ENCODE measurements around the gene GRIK3.
"Not testable (repeated sequence)": the region's sequence is repeated elsewhere in the genome, so short reads cannot be mapped to it uniquely, and the experiment has no call there.

GRIK3 gene

DNA sequence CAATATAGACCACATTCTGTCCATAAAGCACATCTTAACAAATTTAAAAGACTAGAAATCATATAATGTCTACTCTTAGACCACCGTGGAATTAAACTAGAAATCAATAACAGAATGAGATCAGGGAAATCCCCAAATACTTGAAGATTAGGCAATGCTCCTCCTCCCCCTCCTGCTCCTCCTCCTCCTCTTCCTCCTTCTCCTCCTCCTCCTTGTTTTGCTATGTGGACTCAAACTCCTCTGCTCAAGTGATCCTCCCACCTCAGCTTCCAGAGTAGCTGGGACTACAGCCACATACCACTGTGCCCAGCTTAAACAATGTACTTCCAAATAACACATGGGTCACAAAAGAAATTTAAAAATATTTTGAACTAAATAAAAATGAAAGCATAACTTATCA, 134.2 kb downstream of the GRIK3 start:
- no peak for DNase-seq

DNA sequence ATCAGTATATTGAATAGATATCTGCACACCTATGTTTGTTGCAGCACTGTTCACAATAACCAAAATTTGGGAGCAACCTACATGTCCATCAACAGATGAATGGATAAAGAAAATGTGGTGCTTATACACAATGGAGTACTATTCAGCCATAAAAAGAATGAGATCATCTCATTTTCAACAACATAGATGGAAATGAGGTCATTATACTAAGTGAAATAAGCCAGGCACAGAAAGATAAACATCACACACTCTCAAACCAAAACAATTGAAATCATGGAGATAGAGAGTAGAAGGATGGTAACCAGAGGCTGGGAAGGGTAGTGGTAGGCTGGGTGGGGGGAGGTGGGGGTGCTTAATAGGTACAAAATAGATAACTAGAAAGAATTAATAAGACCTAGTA, 136.5 kb downstream of the GRIK3 start:
- not testable (repeated sequence) for DNase-seq

DNA sequence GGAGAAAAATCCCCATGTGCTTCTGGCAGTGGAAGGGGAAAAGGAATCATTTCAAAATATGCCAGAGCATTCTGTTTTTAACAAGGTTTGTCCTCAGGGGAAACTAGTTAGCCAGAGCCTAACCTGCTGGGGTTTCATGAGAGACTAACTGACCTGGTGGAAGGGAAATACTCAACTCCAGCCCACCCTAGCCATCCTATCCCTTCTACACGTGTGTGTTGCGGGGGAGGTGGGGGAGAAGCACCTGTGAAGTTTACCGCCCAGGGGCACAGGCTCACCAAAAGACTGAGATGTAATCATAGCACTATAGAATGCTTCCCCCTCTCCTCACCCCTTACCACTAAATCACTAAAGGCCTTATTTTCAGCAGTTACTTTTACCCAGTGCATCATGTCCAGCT, 139.5 kb downstream of the GRIK3 start:
- DNase-seq, result no peak

DNA sequence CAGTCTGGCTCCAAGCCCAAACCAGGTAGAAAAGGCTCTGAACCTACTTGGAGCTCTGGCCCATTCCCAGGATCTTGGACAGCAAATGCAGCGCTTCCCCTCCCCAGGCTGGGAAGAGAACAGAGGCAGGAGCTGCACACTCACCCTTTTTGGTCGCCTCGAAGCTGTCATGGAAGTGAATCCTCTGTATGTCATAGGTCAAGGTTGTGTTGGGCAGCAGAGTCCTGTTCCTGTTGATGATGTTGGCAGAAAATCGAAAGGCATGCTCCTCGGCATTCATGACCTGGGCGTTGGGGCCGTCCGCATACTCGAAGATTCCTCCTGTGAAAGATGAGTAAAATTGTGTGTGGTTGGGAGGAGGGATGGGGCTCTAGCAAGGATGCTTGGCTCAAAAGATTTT, 143.5 kb downstream of the GRIK3 start:
- DNase-seq, result no peak

DNA sequence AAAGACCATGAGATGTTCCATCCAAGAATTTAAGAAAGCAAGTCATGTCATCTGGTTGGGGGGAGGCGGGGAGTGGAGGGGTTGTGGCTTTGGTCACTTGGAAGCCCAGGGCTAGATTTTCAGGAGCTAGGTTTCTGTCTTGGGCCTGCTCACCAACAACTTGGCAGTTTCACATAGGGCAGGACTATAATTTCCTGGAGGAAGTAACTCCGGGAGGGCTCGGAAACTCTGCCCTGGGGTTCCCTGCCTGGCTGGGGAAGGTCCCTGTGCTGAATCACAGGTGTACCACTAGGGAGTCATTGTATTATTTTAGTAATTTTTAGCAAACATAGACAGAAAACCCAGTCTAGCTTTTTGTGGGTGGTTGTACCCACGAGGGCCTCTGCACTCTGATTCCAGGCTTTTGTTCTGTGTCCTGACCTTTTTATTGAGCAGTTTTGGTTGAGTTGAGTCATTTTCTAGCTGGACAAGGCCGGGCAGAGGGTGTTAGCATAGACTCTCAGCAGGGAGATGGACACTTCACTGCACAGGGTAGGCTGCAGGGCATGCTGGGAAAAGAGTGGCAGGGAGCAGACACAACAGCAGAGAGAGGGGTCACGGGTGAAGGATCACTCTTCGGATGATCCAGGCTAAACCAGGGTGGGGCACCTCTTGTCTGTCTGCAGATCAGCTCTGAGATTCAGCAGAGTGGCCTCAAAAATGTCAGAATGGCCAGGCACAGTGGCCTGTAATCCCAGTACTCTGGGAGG, 144.7 kb downstream of the GRIK3 start:
- DNase-seq, result no peak

DNA sequence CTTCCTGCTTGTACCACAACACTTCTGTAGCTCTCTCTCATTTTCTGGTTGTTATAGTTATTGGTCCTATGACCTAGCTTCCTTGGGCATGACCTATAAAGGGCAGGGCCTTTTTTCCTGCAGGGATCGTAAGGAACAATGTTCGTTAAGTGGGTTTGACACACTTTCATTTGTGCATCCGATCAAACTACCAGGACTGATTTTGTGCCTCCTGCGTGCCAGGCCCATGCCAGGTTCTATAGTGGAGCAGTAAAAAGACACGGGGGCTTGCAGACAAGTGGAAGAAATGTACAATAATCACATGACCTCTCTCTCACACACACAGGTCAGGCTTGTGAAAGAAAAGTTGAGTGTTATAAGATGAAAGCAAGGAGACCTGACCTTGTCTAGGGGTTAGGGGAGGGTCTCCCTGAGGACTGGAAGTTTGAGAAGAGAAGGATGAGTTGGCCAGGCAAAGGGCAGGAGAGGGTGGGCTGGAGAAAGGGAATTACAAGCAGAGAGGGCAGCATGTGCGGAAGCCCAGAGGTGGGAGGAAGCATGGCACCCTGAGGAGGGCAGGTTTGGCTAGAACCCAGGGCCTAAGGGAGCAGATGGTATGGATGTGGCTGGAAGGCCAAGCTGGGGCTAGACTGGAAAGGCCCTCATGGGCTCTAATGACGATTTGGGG, 145.4 kb downstream of the GRIK3 start:
- DNase-seq, result no peak

DNA sequence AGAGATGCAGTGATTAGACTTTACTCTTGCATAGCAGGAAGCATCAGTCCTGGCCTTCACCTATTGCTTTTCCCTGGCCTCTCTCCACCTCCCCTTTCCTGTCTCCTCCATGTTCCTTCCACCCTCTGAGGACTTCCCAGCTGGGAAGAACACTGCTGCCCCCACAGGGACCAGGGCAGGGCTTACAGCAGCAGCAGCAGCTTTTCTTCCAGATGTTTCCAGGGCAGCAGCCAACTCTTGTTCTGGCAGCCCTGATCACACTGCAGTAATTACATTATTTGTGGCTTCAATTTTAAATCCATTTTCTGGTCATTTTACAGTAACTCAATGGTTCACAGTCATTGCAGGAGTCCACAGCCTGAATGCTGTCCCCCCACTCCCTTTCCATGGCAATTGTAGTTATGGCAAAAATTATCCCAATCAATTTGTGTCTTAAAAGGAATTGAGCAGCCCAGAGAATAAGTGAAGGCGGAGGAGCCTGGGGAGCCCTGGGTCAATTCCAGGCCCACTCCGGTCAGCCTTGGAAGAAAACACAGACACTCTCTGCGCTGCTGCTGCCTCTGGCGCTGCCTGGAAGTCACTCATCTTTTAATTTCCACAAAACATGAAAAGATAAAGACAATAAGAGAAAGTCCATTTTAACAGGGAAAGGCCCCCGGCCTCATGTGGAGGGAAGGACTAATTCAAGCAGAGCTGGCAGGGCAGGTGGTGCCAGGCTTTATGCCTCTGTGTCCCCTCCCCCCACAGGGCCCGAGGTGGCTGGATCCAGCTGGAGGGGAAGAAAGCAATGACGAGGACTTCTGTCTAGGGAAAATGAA, 148.6 kb downstream of the GRIK3 start:
- no peak for DNase-seq

DNA sequence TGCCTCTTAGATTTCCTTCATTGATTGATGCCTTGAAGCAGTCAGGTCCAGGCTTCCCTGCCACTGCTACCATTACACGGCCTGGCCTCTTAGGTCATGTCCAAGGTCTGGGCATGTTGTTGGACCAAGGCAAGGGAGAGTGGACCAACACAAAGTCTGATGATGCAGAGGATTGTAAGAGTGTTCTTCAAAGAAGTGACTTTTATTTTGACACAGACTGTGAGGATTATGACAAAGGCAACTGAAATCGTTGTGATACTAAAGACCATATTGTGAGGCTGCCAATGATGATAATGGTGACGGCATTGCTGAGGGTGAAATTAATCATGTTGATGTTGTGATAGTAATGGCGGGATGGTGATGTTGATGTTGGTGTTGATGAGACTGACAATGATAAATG, 149.5 kb downstream of the GRIK3 start:
- no peak for DNase-seq

DNA sequence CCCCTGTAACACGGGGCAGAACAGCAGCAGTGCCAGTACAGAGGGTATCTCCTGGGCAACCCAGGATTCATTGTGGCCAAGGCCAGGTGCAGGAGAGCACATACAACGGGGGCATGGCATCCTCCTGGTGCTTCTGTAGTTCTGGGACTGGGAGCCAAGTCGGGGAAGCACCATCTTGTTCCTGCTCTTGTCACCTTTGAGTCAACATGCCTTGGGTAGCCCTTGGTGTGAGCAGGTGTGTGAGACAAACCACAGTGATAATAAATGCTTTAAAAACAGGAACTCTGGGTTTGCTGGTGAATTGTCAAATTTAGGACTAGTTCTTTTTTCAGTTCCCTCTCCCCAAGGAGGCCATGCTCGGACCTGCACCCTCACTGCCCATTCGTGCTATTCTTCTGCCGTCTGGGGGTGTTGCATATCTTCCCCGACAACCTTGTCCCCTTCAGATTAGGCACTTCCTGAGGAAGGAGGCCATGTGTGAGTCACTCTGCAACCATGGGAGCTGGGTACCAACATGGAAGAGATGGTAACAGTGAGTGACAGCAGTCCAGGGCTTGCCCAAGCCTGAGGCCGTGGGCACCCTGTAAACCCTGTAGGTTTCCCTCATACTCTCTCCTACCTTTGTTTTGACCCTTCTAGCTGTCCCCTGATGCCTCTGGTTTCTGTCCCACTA, 150.2 kb downstream of the GRIK3 start:
- no peak for DNase-seq

DNA sequence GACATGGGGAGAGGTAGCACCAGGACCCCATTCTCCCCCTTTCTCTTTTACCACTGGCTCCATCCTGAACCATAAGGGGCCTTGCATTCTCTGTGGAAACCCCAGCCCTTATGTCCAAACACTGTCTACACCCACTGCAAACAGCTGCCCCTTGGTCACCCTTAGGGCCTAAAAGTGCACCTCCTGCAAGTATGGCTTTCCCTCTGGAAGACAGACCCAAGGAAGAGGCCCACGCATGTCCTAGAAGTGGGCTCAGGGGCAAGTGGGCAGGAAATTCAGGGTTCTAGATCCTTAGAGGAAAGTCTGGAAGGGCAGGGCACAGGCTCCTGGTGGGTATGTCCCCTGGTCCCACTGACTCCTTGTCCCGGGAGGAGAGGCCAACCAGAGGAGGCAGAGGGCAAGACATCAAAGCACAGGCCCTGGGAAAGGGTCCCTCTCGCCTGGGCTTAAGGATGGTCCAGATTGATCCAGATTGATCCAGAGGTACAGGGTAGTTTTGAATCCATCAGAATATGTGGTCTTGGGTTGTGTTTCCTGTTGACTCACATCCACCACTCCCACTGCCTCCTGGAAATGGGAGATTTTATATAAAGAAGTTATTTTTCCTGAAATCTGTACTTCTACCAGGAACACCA, 150.9 kb downstream of the GRIK3 start:
- DNase-seq, result no peak

DNA sequence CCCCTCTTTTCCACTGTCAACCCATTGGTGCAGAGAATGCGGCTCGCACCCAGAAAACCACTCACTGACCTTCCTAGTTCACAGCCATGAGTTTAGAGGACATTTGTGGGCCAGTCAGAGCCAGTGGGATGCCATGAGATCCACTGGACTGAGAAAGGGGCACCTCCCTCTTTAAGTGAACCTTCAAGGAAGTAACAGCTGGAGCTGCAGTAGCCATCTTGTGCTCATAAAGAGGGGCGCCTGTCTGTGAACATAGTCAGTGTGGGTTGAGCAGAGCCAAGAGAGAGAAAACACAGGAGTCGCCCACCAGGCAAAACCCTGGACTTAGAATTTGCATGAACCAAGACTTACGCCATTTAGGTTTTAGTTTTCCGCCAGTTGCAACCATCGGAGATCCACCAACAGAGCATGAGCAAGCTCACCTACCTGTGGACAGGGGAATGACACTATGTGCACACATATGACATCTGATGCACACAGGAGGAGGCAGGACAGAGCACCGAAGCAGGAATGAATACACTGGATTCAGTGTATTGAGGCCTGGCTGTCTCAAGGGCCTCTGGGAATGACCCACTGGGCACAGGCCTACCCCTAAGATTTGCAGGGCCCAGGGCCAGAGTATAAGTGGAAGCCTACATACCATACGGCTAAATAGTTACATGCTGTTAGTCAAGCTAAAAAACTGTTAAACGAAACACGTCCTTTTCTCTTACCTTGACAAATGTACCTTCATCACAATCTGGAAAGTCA, 151.6 kb downstream of the GRIK3 start:
- no peak for DNase-seq

DNA sequence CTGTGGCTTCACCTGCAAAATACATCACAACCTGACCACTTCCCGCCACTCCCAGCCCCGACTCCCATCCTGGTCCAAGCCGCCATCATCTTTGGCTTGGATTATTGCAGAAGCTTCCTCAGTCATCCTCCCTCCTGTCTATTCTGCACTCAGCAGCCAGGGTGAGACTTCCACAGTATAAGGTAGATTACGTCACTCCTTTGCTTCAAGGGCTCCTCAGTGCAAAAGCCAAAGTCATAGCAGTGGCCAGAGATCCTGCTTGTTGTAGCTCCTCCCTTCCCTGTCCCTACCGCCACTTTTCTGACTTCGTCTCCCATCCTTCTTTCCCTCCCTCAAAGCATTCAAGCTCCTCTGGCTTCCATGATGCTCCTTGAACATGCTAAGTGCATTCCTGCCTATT, 152.8 kb downstream of the GRIK3 start:
- no peak for DNase-seq

DNA sequence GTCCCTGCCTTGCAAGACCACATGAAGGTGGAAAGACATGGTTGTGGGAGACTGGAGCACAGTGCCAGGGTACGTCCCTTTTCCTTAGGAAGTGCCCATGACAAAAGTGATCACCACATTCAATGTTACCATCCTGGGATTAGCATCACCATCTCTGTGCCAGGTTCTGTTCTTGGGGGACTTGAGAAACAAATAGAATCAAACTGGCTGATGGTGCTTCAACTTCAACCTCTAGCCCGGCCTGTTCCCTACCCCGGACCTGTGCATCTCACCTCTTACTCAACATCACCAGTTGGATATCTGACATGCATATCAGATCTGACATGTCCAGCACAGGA, 153.3 kb downstream of the GRIK3 start:
- DNase-seq, result no peak

DNA sequence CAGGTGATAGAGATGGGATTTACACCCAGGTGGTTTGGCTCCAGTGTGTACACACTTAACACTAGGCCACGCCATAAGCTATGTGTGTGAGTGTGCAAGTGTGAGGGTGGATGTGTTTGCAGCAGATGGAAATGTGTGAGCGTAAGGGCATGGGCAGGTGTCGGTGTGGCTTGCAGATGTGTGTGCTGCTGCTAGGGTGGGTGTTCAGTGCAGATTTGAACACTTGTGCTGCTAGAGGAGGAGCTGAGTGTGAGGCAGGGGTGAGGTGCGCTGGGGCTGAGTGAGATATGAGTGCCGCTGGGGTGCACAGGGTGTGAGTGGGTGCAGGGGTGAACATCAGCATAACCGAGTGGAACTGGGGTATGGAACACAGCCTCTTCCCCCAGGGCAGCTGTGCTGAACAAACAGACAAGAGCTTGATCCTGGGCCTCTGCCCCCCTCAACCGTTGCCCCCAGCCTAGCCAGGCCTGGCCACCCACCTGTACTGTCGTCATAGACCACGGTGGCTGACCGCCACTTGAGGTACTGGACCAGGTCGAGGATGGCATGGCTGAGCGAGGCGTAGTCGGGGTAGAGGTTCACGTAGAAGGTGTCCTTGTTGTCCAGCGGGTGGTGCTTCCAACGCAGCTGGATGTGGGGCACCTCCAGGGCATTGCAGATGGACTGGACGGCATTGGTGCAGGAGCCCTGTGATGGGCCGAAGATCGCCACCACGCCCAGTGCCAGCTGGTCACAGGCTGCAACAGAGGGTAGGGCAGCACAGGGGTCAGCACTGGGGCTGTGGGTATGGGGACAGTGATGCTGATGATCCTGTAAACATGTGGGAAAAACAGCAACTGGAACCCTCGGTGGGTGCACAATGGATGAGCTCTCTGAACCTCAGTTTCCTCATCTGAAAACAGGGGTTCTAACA, 153.9 kb downstream of the GRIK3 start:
- DNase-seq, result no peak

DNA sequence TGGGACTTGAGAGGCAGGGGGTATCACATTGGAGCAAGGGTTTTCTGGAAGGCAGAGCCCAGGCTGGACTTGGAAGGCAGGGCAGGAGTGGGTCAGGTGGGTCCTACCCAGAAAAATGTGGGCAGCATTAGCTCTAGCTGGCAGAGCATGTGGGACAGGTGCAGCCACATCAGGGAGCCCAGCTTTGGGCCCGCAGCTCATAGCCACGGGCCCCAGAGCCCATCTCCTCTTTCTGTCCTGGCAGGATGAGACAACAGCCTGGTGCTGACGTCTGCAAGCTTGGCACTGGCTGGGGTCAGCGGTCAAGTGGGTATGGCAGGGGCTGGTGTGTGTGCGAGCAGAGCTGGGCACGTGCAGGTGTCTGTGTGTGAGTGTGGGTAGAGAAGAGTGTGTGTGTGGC, 154.7 kb downstream of the GRIK3 start:
- no peak for DNase-seq

DNA sequence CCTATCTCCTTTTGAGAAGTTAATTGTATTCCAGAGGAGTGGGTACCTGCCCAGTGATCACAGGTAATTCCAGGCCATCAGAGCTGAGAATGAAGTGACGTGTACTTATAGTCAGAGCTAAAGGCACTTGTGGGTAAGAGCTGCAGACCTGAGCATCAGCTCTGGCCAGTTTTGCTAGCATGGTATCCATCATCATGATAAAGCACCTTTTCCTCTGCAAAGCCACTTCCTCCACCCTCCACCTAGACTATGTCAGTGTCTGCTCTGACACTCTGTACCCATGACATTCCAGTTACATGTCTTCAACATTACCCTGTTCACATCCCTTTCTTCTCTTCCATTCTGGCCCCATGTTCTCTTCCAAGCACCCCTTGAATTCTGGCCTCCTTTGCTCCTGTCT, 157.3 kb downstream of the GRIK3 start:
- no peak for DNase-seq

DNA sequence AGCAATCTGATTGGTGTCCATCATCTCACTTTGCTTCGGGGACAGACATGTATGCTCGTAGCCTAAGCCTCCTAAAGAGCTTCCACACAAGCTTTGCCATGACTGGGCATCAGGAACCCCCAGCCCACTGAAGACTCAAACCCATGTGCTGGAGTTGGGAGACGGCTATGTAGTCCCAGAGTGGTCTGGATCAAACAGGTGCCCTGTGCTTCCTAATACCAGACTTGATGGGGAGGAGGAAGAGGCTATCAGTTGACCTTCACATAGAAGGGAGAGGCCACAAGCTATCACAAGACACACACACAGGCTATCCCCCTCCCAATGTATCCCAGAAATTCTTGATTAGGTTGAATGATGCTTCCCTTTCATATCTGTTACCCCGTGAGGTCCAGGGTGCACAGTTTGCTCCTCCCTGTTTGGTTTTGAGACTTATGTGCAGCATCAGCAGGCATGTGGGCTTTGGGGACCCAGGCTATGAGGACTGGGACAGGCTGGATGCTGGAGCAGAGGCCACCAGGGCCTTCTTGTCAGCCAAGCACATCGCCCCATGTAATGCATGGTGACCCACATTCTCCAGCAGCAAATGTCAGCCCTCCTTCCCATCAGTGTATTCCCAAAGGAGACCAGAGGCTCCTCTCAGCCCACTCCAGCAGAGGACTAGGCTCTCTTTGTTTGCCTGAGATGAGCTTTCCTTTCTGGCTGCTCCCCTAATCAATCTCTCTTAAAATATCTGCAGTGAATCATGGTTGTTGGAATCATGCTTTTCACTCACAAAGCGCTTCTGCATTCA, 159.8 kb downstream of the GRIK3 start:
- DNase-seq, result no peak

DNA sequence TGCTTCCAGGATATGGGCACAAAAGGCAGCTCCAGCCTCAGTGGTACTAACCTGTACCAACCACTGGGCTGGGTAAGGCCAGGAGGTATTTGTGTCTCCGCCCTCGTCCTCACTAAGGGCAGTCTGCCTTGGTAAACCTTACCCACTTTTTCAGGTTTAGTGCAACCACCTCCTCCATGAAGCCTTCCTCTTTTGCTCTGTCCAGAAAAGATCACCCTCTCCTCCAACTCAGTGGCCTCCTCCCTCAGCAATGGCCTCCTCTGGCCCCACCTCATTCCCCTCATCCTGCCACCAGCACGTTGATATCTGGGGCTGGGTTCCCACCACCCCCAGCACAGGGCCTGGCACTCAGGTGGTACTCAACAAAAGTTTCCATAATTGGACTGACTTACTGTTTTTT, 161.5 kb downstream of the GRIK3 start:
- no peak for DNase-seq

DNA sequence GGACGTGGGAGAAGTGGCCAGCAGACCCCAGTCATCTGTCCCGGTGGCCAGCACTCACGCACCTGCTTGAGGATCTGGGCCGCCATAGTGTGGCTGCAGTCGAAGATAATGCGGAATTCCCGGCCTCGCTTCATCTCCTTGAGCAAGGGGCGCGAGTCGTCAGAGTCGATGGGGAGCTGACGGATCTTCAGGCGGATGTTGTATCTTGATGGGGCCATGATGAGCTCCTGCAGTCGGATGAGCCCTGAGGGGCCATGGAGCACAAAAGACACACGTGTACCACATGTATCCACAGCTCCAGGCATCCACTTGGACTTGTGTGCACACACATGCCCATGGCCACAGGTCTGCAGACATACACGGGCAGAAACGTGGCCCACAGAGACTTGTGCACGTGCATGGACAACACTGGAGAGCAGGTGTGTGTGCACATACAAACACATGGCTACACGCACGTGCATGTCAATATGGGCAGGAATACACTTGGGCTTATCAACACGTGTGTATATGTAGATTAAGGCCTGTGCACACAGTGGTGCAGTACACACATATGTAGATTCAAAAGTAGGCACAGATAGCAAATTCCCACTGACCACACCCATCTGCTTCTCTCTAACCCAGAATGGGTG, 162.1 kb downstream of the GRIK3 start:
- DNase-seq, result no peak

Data from inflammatory macrophage (primary cell).